Left kidney (tissue), 2 donors: ENCODE measurements around the gene CLDN2. TPM values are rescaled to one million over a fixed set of nuclear protein-coding genes. Genes with fewer than 3 reads are reported as not detected.
"Not testable (repeated sequence)": the region's sequence is repeated elsewhere in the genome, so short reads cannot be mapped to it uniquely, and the experiment has no call there.

ENCODE experiments used
- DNase-seq: peaks from one replicate; pipeline ENCODE4 v3.0.0-alpha.2; 2013
- polyA plus RNA-seq: library from polyadenylated mRNA; unstranded; fragments of 120-200 nt; gene quantifications from one replicate; pipeline ENCODE4 v1.2.1, GENCODE V29; 2013; ENCODE audit not compliant: insufficient read length

Gene CLDN2
- polyA plus RNA-seq, 1 donor = 65.7 TPM

- DNase-seq = no peak
These were observed 37.7 kb downstream of the CLDN2 start for GRCh38 chrX:106957856-106958255.

DNA sequence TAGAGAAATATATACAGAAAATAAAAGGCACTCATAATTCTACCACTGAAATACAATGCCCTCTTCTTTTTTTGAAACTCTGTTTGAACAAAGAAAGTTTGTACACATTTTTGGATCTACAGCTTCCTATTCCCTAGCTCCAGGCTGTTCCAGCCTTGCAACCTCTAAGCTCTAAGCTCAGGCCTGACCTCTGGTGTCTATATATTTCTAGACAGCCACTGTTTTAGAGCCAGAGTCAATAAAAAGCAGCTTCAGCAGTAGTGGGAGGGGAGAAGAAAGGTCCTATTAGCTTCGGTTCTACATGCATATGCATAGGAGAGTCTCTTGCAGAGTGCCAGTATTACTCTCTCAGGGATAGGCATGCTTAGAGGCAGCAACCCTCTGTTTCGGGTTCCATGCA lies 39.7 kb downstream of the CLDN2 start:
- peak; percentile 19 for DNase-seq

GRCh38 chrX:106963111-106963510 lies 42.9 kb downstream of the CLDN2 start:
- DNase-seq = no peak

DNA sequence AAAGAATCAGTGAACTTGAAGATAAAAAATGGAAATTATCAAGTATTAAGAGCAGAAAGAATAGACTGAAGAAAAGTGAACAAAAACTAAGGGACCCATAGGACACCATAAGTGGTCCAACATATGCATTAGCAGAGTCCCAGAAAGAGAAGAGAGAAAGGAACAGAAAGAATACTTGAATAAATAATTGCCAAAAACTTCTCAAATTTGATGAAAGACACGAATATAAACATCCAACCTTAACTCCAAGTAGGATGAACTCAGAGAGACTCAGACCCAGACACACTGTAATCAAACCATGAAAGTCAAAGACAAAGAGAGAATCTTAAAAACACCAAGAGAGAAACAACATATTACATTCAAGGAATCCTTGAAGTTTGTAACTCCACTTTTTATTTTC lies 44.1 kb downstream of the CLDN2 start:
- DNase-seq = no peak

- not testable (repeated sequence) for DNase-seq
These were observed 46.3 kb downstream of the CLDN2 start for GRCh38 chrX:106966547-106966946.

- DNase-seq = no peak
These were observed 52.7 kb downstream of the CLDN2 start for GRCh38 chrX:106972896-106973295.

GRCh38 chrX:106973433-106974149 lies 53.4 kb downstream of the CLDN2 start:
- no peak for DNase-seq

GRCh38 chrX:106976416-106976815 lies 56.2 kb downstream of the CLDN2 start:
- no peak for DNase-seq

Other genes with a start within 250 kb of the CLDN2 start
- gene RNF128, start 193.7 kb upstream of the CLDN2 start, polyA plus RNA-seq = 13.9 TPM
- 6.9 TPM for gene TBC1D8B, start 117.7 kb upstream of the CLDN2 start, polyA plus RNA-seq
- 2.8 TPM for gene RIPPLY1, start 17.1 kb upstream of the CLDN2 start, polyA plus RNA-seq
- gene MORC4, start 79.8 kb downstream of the CLDN2 start, polyA plus RNA-seq = 21.5 TPM
- 36.1 TPM for gene RBM41, start 198.4 kb downstream of the CLDN2 start, polyA plus RNA-seq